HG03342 (cell line): ENCODE results near the gene ACOX1.
A peak's percentile ranks its signal among the peaks of the same experiment; 100 is the strongest.

Source experiments
- ATAC-seq: cut with Tn5 transposase; IDR thresholded peaks from one replicate; pipeline ENCODE4 v1.9.1; 2021; ENCODE audit warnings: mild to moderate bottlenecking, moderate library complexity; ENCODE audit not compliant: unreplicated experiment

ACOX1 gene

DNA sequence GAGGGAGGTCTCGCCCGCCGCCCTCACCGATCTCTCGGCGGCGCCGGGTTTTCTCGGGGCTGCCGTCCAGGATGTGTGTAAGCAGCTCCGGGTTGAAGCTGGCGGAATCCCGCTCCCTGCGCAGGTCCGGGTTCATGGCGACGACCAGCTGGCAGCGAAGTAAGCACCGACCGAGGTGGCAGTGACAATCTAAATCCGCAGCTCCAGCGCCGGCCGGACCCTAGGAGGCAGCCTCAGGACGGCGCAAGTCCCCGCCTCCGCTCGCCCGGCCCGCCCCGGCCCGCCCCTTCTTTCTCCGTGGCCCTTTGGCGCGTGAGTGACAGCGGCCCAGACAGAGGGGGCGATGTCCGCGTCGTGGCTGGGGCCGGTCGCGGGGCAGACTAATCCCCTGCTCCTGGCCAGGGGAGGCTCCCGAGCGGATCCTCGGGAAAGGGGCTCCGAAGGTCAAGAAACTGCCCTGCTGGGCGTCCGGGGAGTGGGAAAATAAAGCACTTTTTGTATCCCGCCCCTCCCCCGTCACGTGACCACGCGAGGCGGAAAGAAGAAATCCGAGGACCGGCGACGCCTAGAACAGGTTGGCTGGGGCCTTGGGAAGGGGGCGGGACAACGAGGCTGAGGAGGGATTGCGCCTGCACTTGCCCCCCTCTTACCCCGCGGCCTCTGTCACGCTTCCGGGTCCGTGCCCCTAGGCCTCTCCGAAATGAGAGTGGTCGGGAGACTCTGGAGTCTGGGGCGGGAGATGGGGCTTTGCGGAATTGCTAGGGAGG, at the start of gene ACOX1, which contains the start of gene TEN1:
ACOX1 (minus strand) TSS at position 229 of the 767 bp plus-strand sequence; CDS start at position 136, 93 bp downstream.
TEN1 (plus strand) TSS at position 303 of the 767 bp plus-strand sequence. CDS start 6,953 bp downstream, outside the sequence.
- ATAC-seq = peak; percentile 83

DNA sequence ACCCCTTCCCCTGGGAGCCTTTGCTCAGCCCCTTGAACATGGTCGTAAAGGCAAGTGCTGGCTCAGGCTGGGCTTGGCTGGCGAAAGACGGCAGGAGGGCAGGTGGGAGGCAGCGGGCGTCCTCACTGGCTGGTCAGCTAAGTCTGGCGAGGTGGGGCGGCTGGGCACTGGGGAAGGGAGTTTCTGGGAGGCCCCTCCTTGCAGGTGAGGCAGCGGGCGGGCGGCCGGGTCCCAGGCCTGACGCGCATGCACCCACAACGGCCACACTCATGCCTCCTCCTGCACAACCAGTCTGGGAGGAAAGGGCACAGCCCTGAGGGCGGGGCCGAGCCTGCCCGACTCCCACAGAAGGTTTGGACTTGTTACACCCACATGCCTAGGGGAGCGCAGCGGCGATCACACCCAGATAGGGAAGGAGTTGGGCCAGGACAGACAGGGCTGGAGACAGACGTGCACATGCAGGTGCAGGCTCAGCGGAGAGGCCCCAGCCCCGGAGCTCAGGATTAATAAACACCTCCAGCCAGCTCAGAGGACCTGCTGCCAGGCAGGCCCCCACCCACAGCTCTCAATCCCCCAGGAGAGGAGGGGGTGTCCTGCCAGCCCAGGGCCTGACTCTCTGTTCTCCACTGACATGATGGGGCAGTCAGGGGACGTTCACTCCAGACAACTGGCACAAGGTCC, 48.3 kb upstream of the ACOX1 start, which contains the start of gene EVPL:
EVPL (minus strand) TSS at position 148 of the 681 bp plus-strand sequence; CDS start at position 40, 108 bp downstream.
- no peak for ATAC-seq

- no peak for ATAC-seq
These were observed 47.8 kb upstream of the ACOX1 start for GRCh38 chr17:76026714-76027158.

GRCh38 chr17:76025294-76025693, 46.3 kb upstream of the ACOX1 start:
- ATAC-seq = no peak

DNA sequence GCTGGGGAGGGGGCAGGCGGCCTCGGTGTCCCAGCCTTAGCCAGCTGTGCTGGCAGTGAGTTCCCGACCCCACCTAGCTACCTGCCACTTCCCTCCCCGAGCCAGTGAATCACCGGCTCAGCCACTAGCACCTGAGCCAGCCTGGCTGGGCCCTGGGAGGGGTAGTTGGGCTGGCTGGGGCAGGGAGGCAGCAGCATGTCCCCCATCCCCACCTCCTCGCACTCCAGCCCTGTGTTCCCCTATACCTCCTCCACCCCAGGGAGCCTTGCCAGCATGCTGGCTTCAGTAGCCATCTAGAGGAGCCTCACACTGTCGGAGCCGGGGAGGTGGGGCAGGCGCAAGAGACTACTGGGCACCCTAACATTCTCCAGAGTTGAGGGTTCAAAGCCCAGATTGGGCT, 45.4 kb upstream of the ACOX1 start:
- ATAC-seq = no peak

- no peak for ATAC-seq
These were observed 44.9 kb upstream of the ACOX1 start for GRCh38 chr17:76023900-76024237.

- ATAC-seq = no peak
These were observed 44.3 kb upstream of the ACOX1 start for GRCh38 chr17:76022973-76023899.

DNA sequence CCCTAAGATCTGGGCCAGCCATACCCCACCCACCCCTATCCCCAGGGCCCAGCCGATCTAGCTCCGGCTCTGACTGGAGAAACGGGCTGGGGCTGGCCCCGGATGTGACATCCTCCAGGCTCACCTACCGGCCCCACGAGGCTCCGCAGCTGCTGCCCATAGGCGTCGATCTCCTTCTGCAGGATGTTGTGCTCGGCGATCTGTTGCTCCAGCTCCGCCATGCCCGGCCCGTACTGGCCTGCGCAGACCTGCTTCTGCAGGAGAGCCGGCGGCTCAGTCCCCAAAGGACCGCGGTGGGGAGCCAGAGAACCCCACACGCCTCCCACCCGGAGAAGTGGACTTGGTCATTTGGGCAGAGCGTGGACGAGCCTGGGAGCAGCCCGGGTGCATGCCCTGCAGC, 43.3 kb upstream of the ACOX1 start:
- ATAC-seq = no peak

- no peak for ATAC-seq
These were observed 41.0 kb upstream of the ACOX1 start for GRCh38 chr17:76019833-76020467.

- no peak for ATAC-seq
These were observed 39.8 kb upstream of the ACOX1 start for GRCh38 chr17:76018801-76019200.

DNA sequence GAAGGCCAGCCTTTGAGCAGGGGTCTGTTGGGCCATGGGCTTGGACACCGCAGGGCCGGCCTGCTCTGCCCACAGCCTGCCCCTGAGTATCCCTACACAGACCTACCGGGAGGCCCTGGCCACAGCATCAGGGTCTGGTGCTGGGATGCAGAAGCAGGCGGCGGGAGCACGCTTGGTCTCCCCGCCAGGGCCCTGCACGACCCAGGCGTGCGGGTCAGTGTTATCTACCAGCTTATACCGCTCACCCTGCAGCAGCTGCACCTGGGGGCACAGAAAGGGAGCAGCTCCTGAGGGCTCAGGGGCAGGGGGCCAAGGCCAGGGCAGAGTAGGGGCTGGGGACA, 39.3 kb upstream of the ACOX1 start:
- no peak for ATAC-seq

DNA sequence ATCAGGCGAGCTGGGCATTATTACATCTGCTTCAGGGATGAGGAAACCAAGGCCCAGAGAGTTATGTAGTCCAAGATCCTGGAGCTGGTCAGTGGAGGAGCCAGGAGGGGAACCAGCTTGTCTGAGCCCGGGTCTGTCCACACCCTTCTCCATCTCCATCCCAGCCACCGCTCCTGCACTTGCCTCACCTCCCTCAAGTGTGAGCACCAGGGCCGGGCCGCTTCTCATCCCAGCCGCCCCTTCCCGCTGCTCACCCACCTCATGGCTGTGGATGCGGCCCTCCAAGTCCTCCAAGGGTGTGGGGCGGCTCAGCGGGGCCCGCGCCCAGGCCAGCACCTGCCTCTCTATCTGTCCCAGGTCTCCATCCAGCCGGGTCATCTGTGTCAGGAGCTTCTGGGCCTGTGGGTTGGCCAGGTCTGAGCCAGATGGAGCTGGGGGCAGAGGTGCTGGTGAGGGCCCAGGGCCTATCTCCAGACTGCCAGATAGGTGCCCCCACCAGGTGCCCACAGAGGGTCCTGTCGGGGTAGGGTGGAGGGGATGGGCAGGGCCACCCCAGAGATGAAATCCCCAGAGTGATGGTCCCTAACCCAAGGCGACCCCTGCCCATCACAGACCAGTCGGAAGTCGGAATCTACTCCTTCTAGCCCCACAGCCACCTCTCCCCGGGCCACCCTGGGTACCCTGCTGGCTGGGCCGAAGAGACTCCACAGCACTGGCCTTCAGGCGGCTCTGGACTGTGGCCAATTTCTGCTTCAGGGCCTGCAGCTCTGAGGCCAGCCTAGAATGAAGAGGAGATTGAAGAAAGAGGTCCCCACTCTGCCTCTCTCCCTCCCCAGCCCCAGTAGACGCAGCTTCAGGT, 38.7 kb upstream of the ACOX1 start:
- no peak for ATAC-seq

DNA sequence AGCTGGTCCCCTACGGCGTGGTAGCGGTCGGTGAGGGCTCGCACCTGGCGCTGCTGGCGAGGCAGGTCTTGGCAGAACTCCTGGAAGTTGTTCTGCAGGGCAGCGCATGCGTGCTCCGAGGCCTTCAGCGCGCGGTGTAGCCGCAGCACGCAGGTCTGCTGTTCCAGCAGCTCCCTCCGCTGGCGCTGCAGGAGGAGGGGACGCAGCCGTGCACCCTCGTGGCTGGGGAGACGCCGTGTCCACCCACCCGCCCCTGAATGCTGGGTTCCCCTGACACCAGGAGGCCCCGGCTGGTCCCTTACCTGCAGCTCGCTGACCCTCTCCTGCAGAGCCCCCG, 35.9 kb upstream of the ACOX1 start:
- no peak for ATAC-seq

DNA sequence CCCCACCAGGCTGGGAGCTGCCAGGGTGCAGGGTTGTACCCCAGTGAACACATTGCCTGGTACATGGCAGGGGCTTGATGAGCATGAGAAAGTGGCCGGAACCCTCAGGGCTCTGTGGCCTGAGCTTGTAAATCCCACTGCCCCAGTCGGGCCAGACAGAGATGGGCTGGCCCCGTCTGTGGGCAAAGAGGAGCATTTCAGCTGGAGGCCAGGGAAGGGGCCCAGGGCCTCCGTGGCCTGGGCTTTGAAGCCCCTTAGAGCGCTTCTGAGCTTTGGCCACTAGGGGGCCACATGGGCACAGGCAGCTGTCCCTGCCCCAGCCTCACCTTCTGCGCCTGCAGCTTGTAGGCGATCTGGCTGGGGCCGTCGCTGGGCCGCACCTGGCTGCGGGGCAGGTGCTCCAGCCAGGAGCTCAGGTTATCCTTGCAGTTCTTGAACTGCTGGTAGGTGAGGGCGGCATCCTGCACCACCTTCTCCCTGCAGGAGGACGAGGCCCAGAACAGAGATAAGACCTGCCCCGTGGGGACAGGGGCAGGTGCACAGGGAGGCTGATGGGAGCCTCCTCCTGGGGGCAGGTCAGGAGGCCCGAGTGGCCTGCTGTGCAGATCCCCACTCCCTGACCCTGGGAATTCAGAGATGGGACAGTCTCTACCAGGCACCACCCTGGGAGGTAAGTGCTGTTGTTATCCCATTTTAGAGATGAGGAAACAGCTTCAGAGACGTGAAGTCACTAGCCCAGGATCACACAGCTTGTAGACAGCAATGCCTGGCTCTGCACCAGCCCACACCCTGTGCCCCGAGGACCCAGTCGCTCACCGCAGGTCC, 35.3 kb upstream of the ACOX1 start:
- ATAC-seq = no peak

DNA sequence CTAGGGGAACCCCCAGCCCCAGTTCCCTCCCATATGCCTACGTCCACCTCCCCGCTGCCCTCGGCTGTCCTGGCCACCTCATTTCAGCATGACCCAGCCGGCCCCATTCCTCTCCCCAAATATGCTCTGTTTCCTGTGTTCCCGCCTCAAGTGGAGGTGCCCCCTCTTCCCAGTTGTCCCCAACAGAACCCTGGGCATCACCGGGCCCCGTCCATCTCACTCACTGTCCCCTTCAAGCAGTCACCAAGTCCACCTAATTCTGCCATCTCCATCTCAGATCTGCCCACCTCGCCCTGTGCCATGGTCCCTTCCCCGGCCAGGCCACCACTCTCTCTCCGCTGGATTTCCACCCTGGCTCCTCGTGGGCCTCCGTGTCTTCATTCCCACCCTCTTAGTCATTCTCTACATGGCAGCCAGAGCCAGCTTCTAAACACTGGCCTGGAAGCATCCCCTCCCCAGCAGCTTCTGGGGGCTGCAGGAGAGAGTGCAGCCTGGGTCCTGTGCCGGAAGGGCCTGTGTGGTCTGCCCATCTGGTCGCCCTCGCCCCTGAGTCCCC, 34.5 kb upstream of the ACOX1 start:
- ATAC-seq = no peak

- ATAC-seq = no peak
These were observed 33.0 kb upstream of the ACOX1 start for GRCh38 chr17:76011951-76012350.

- no peak for ATAC-seq
These were observed 31.1 kb upstream of the ACOX1 start for GRCh38 chr17:76009969-76010661.

DNA sequence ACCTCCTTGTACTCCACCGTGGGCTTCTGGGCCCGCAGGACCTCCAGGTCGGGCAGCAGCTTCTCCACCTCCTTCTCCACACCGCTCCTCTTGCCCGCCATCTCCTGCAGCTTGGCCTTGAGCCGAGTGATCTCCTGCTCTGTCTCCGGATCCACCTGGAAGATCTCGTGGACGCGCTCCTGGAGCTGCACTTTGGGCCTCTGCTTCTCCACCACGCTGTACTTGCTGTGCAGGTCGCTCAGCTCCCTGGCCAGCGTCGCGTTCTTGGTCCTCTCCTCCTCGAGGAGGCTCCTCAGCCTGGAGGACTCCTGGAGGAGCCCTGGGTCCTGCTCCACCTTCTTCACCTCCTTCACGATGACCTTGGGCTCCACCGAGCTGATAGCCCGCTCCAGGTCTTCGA, 30.5 kb upstream of the ACOX1 start:
- ATAC-seq = no peak
